Uterus (tissue), 4 donors: ENCODE measurements around the gene TEC. TPM values are rescaled to one million over a fixed set of nuclear protein-coding genes. Genes with fewer than 3 reads are reported as not detected.
A peak's percentile ranks its signal among the peaks of the same experiment; 100 is the strongest.

Experiments used
- DNase-seq, 2 donors: peaks; one replicate each; pipeline ENCODE4 v3.0.0-alpha.2; 2019 to 2020
- H3K27ac ChIP-seq, 2 donors: fragments of 200-600 bp; sonication (generic); 1 replicate in 1 of 2; 2 replicates in 1 of 2; pipeline ENCODE4 v1.5.1; 2016 to 2018
- H3K27me3 ChIP-seq, 2 donors: fragments of 200-600 bp; sonication (generic); one replicate each; pipeline ENCODE4 v1.5.1; 2018 to 2019; ENCODE audit warnings: control low read depth in 1 of 2
- H3K36me3 ChIP-seq, 2 donors: fragments of 200-600 bp; sonication (generic); one replicate each; pipeline ENCODE4 v1.5.1; 2019; ENCODE audit warnings: control low read depth in 1 of 2
- H3K4me1 ChIP-seq, 2 donors: fragments of 200-600 bp; sonication (generic); one replicate each; pipeline ENCODE4 v1.5.1; 2018 to 2019; ENCODE audit warnings: control low read depth in 1 of 2
- H3K4me3 ChIP-seq, 2 donors: fragments of 200-600 bp; sonication (generic); 1 replicate in 1 of 2; 2 replicates in 1 of 2; pipeline ENCODE4 v1.5.1; 2018 to 2019; ENCODE audit warnings: mild to moderate bottlenecking in 1 of 2
- H3K9me3 ChIP-seq, 2 donors: fragments of 200-600 bp; sonication (generic); one replicate each; pipeline ENCODE4 v1.5.1; 2019; ENCODE audit warnings: control low read depth in 1 of 2
- POLR2A ChIP-seq, 2 donors: fragments of 450-650 bp; IDR thresholded peaks; one replicate each; pipeline ENCODE4 v1.6.1; 2016; ENCODE audit warnings: antibody characterized with exemption in 2 of 2, mild to moderate bottlenecking in 1 of 2, moderate library complexity in 1 of 2
- intact Hi-C: fragments of 100-400 bp; cut with DNase I; formaldehyde crosslinking; loops from one replicate; pipeline ENCODE4 v1.15.1; 2023; ENCODE audit warnings: low total_unique reads
- total RNA-seq, 4 donors: library from RNA; depleted of rRNA in 3 of 4; stranded (reverse); fragments of >200 nt in 3 of 4; gene quantifications; one replicate each; pipeline versions ENCODE4 v1.1.0 to v1.2.4, GENCODE V29; 2014 to 2023
- TF ChIP-seq, protein P1 (sequence below), 4 experiments: fragments of 200-600 bp in 2 of 4; fragments of 450-650 bp in 2 of 4; sonication (generic) in 2 of 4; IDR thresholded peaks; one replicate each; pipeline ENCODE4 v1.5.1; 2016 to 2019; ENCODE audit warnings: antibody characterized with exemption in 4 of 4, mild to moderate bottlenecking in 2 of 4, moderate library complexity in 1 of 4
- donor health status: DM: yes; HTN: yes; CAD: no.

TEC gene
- total RNA-seq, 4 donors from 2014 or later = under 0.01 to 6.8 (median 2.6) TPM

DNA sequence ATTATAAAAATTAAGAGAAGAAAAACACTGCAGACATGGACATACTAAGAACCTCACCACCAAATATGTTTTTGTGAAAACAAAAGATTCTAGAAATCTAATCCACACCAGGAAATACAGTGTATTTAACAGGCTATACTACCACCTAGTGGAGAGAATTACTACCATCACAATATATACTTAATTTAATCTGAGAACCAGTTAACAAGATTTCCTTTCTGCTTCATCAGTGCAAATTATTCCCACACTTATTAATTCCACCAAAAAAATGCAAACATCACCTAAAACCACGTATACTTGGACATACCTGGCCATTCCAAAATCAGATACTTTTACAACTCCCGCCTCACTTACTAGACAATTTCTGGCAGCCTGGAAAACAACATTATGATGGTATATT, 128.6 kb downstream of the TEC start:
- Histone ChIP-seq H3K9me3 (no peaks in the 10 kb centered on the region), H3K4me3 (no peak overlapping the region), H3K36me3 (no peaks in the 10 kb centered on the region), H3K27me3 (no peaks in the 10 kb centered on the region), H3K4me1 (no peaks in the 10 kb centered on the region), H3K27ac (no peak overlapping the region)
- no peak for DNase-seq
- TF ChIP-seq, protein P1, sequence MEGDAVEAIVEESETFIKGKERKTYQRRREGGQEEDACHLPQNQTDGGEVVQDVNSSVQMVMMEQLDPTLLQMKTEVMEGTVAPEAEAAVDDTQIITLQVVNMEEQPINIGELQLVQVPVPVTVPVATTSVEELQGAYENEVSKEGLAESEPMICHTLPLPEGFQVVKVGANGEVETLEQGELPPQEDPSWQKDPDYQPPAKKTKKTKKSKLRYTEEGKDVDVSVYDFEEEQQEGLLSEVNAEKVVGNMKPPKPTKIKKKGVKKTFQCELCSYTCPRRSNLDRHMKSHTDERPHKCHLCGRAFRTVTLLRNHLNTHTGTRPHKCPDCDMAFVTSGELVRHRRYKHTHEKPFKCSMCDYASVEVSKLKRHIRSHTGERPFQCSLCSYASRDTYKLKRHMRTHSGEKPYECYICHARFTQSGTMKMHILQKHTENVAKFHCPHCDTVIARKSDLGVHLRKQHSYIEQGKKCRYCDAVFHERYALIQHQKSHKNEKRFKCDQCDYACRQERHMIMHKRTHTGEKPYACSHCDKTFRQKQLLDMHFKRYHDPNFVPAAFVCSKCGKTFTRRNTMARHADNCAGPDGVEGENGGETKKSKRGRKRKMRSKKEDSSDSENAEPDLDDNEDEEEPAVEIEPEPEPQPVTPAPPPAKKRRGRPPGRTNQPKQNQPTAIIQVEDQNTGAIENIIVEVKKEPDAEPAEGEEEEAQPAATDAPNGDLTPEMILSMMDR (IDR thresholded peaks at IDR 0.05) = peak; percentile 33 to 54 (median 38)
- TF ChIP-seq POLR2A (IDR thresholded peaks at IDR 0.05) = no peak
- intact Hi-C loops = no loop called here

DNA sequence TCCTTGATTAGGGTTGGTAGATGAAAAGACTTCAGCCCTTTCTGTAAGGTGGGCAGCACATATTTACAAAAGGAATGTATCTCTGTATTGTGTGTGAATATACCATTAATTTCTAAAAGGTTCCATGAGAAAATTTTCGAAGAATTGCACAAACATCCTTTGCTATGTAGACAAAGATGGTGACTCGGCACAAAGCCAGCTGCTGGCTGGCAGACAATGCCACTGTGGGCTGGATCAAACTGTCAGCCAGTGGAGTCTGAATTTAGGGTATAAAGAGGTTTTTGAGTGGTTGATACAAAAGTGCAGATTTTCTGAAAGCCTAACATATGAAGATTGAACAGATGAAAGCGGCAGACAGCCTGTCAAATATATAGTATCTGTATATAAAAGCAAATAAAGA, 129.9 kb downstream of the TEC start:
- intact Hi-C loops = no loop called here
- Histone ChIP-seq H3K4me3 (no peak overlapping the region), H3K27me3 (no peaks in the 10 kb centered on the region), H3K4me1 (no peaks in the 10 kb centered on the region), H3K36me3 (no peaks in the 10 kb centered on the region), H3K27ac (no peak overlapping the region), H3K9me3 (no peaks in the 10 kb centered on the region)
- DNase-seq = no peak
- TF ChIP-seq, protein P1 (IDR thresholded peaks at IDR 0.05) = no peak
- TF ChIP-seq POLR2A (IDR thresholded peaks at IDR 0.05) = no peak

DNA sequence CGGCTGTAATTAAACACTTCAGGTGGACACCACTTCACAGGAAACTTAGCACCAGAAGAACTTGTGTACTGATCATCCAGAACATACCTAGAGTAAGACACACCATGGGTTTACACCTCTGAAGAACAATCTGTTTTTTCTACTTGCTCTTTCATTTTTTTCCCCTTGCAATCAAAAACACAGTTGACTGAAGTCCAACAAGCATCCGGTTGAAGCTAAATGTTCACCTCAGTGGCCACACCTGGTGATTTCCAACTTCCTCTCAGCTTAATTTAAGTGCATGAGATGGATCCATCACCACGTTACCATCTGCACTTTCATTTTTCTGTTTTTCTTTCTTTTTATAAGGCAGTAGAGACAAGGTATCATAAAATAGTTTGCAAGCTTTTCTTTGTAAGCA, 130.7 kb downstream of the TEC start:
- no peak for DNase-seq
- H3K27me3 ChIP-seq = no peaks in the 10 kb centered on the region

DNA sequence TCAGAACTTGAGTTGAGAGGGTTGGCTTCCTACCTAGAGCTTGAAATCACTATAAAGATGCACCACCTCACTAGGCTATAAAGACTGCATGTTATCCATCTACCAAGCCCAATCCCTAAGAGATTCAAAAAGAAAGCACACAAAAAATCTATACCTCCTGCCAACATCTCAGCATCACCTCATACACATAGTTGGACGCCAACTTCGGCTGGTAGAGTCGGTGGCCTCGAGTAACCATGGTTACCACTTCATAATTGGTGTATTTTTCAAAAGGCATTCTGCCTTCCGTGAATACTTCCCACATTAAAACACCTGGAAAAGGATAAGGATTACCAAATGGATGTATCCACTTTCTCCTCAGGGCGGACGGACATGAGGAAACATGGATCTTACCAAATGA, 131.1 kb downstream of the TEC start:
- H3K27ac ChIP-seq = no peak overlapping the region
- intact Hi-C loops = no loop called here

More for the DNA sequence above, 130.7 kb downstream of the TEC start:
- Histone ChIP-seq H3K36me3 (no peaks in the 10 kb centered on the region), H3K9me3 (no peaks in the 10 kb centered on the region), H3K4me1 (no peaks in the 10 kb centered on the region), H3K27ac (no peak overlapping the region), H3K4me3 (no peak overlapping the region)
- TF ChIP-seq, protein P1 (IDR thresholded peaks at IDR 0.05) = no peak
- TF ChIP-seq POLR2A (IDR thresholded peaks at IDR 0.05) = no peak
- intact Hi-C loops = no loop called here

DNA sequence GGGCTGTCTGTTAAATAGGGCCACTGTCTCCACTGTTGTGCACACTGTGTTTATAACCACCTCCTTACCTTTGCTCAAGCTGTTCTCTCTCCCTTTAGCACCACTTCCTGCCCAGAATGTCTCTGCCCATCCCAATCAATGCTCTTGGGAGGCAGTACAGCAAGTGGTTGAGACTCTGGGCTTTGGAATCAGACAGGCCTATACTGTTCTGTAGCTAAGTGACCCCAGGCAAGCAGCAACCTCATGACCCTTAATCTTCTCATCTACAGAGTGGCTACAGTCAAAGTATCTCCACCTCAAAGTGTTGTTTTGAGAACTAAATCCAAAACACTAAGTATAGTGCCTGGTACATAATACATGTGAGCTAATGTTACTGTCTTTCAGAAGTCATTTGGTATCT, 131.8 kb downstream of the TEC start:
- Histone ChIP-seq H3K4me1 (no peaks in the 10 kb centered on the region), H3K36me3 (no peaks in the 10 kb centered on the region), H3K4me3 (no peak overlapping the region), H3K9me3 (no peaks in the 10 kb centered on the region), H3K27ac (no peak overlapping the region), H3K27me3 (no peaks in the 10 kb centered on the region)
- no peak for DNase-seq
- TF ChIP-seq, protein P1 (IDR thresholded peaks at IDR 0.05) = no peak
- TF ChIP-seq POLR2A (IDR thresholded peaks at IDR 0.05) = no peak
- intact Hi-C loops = no loop called here

More for the DNA sequence above, 131.1 kb downstream of the TEC start:
- Histone ChIP-seq H3K27me3 (no peaks in the 10 kb centered on the region), H3K36me3 (no peaks in the 10 kb centered on the region), H3K9me3 (no peaks in the 10 kb centered on the region), H3K4me3 (no peak overlapping the region), H3K4me1 (no peaks in the 10 kb centered on the region)
- DNase-seq = no peak
- TF ChIP-seq, protein P1 (IDR thresholded peaks at IDR 0.05) = no peak
- TF ChIP-seq POLR2A (IDR thresholded peaks at IDR 0.05) = no peak
